ENCODE results near the gene BCL11A. TPM values are rescaled to one million over a fixed set of nuclear protein-coding genes. Genes with fewer than 3 reads are reported as not detected.
A peak's percentile ranks its signal among the peaks of the same experiment; 100 is the strongest.

The BCL11A gene
- total and polyA plus RNA-seq, 10 donors, result 41.1 to 121 (median 84.0) TPM

DNA sequence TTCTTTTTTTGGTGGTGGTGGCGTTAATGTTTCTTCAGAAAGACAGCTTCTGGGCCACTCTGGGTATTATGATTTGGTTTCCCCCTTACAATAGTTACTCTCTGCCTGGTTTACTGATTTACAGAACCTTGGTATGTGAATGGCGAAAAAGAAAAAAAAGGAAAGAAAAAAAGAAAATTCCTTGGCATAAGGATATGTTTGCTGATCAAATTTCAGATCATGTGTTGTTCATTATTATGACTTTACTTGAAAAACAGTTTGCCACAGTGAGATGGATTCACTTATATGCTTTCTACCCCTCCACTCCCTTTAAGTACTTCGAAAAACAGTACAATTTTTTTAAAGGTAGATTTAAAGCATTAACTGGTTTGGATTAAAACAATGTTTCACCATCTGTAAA lies 21.0 kb downstream of the BCL11A start:
- no peaks in the 10 kb centered on the region for H3K9me3 ChIP-seq
- no peak for TF ChIP-seq POLR2AphosphoS5 (IDR thresholded peaks at IDR 0.05)
- WGBS, 5 donors, result 77 to 86% (median 84%) methylated on average over 3 of the region's 3 CpGs
- peaks cover 0 to 4% (median 0%) of the 10 kb centered on the region in 6 donors for H3K36me3 ChIP-seq
- H3K27ac ChIP-seq, result peak overlapping the region in 4 of 8 donors; percentile 1 to 59 (median 48)
- H3K4me1 ChIP-seq, result peaks cover 2 to 99% (median 78%) of the 10 kb centered on the region in 6 donors
- DNase-seq, result no peak
- no peak overlapping the region for H3K4me3 ChIP-seq
- intact Hi-C loops (cut with DNase I; ENCODE audit: low total_unique reads), result no loop called here
- peaks cover 0 to 3% (median 0%) of the 10 kb centered on the region in 7 donors for H3K27me3 ChIP-seq (replicated peaks in 1 of 7)

DNA sequence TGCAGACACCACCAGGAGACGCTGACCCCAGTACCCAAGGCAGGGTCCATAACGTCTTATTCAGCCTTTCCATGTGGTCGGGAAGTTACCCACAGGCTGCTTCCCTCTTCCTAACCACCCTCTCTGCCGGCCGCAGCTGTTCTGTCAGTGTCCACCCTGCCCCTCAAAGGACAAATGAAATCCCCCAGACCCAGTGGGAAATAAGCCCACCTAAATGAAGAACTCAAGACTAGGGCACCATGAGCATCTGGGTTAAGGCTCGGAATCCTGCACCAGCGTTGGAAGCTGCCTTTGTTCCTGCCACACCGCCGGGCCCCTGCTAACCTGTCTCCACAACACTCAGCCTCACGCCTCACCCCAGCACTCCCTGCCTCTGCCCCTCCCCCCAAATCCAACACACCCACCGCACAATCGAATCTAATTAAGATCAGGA lies 21.7 kb downstream of the BCL11A start:
- intact Hi-C loops (cut with DNase I; ENCODE audit: low total_unique reads), result no loop called here
- H3K36me3 ChIP-seq, result peaks cover 0 to 7% (median 0%) of the 10 kb centered on the region in 6 donors
- peak overlapping the region in 4 of 8 donors; percentile 44 to 66 (median 56) for H3K27ac ChIP-seq
- H3K27me3 ChIP-seq (replicated peaks in 1 of 7), result peaks cover 0 to 3% (median 0%) of the 10 kb centered on the region in 7 donors
- H3K9me3 ChIP-seq, result no peaks in the 10 kb centered on the region
- H3K4me3 ChIP-seq, result peak overlapping the region in 1 of 8 donors; percentile 27
- WGBS, 5 donors, result 60 to 71% (median 67%) methylated on average over 12 of the region's 12 CpGs
- peaks cover 2 to 99% (median 81%) of the 10 kb centered on the region in 6 donors for H3K4me1 ChIP-seq
- TF ChIP-seq POLR2AphosphoS5 (IDR thresholded peaks at IDR 0.05), result no peak
- TF ChIP-seq, protein P1, sequence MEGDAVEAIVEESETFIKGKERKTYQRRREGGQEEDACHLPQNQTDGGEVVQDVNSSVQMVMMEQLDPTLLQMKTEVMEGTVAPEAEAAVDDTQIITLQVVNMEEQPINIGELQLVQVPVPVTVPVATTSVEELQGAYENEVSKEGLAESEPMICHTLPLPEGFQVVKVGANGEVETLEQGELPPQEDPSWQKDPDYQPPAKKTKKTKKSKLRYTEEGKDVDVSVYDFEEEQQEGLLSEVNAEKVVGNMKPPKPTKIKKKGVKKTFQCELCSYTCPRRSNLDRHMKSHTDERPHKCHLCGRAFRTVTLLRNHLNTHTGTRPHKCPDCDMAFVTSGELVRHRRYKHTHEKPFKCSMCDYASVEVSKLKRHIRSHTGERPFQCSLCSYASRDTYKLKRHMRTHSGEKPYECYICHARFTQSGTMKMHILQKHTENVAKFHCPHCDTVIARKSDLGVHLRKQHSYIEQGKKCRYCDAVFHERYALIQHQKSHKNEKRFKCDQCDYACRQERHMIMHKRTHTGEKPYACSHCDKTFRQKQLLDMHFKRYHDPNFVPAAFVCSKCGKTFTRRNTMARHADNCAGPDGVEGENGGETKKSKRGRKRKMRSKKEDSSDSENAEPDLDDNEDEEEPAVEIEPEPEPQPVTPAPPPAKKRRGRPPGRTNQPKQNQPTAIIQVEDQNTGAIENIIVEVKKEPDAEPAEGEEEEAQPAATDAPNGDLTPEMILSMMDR (IDR thresholded peaks at IDR 0.05 in 8 of 11, conservative IDR thresholded peaks at IDR 0.05 in 3 of 11), result no peak
- no peak for DNase-seq

DNA sequence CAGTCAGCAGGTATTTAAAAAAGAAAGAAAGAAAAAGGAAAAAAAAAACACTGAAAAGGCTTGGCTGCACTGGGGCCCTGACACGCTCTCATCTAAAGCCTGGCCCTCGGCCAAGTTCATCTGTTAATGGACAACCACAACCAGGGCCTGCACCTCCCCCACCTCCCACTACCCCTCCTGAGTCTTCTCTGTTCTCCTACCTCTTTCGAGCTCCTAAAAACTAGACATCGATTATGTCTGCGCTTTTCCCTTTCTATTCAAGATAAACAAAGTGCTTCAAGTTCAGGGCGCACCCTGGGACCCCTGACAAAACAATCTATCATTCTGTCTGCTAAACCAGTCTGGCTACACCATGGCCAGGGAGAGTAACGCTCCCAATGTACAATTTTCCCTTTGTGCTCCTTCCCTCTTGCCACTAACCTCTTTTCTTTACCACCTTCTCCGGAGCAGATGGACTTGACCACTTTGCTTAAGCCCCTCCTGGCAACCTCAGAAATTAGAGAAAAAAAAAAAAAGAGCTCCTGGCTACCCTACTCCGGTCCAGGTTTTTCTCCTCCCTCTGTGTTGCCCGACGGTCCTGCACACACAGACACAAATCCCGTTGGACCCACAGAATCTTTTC lies 22.7 kb downstream of the BCL11A start:
- H3K9me3 ChIP-seq, result no peaks in the 10 kb centered on the region
- WGBS, 5 donors, result 30 to 41% (median 34%) methylated on average over 12 of the region's 12 CpGs
- peak overlapping the region in 2 of 8 donors; percentile 3 to 18 for H3K4me3 ChIP-seq
- H3K27ac ChIP-seq, result peak overlapping the region in 4 of 8 donors; percentile 49 to 66 (median 56)
- peaks cover 0 to 3% (median 0%) of the 10 kb centered on the region in 7 donors for H3K27me3 ChIP-seq (replicated peaks in 1 of 7)
- H3K36me3 ChIP-seq, result peaks cover 0 to 7% (median 0%) of the 10 kb centered on the region in 6 donors
- intact Hi-C loops (cut with DNase I; ENCODE audit: low total_unique reads), result no loop called here
- TF ChIP-seq POLR2A (IDR thresholded peaks at IDR 0.05) (no peak), POLR2AphosphoS5 (IDR thresholded peaks at IDR 0.05) (peak in 1 of 3 donors; percentile 44)
- TF ChIP-seq, protein P1 (IDR thresholded peaks at IDR 0.05 in 8 of 11, conservative IDR thresholded peaks at IDR 0.05 in 3 of 11), result no peak
- H3K4me1 ChIP-seq, result peaks cover 2 to 99% (median 79%) of the 10 kb centered on the region in 6 donors
- DNase-seq, result no peak

DNA sequence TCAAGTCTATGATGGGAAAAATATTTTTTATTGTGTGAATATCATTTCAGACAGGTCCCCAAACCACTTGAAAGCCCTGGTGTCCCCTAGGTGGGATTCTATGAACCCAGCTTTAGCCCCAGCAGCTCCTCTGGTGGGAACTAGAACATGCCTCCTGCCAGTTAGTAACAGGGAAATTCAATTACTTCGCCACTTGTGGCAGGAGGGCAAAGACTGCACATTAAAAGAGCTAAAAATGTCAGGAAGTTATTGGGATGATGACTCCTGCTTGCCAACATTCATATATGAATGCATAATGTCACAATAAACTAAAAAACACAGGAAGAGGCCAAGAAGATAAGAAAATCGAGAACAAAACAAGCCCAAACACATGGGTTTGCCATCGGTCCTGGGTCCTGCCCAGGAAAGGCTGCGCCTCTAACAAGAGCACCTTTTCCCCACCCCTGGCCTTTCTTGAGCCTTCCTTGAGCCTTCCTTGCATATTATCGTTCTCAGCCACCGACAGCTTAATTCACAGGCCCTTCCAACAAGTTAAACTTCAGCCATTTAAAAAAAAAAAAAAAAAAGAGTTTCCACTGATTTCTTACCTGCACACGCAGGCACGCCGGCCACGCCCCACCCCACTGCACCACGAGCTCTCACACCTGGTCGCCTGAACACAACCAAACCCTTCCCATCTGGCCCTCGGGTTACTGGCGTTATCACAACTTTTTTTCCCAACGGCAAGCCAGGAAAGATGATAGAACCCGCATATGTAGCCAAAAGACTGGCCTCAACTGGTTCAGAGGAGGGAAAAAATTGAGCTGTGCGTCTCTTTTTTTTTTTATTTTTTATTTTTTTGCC lies 23.4 kb downstream of the BCL11A start:
- no peaks in the 10 kb centered on the region for H3K9me3 ChIP-seq
- H3K27ac ChIP-seq, result peak overlapping the region in 5 of 8 donors; percentile 6 to 66 (median 52)
- TF ChIP-seq POLR2A (IDR thresholded peaks at IDR 0.05), result no peak
- no peak for TF ChIP-seq POLR2AphosphoS5 (IDR thresholded peaks at IDR 0.05)
- TF ChIP-seq, protein P1 (IDR thresholded peaks at IDR 0.05 in 8 of 11, conservative IDR thresholded peaks at IDR 0.05 in 3 of 11), result no peak
- peaks cover 2 to 99% (median 76%) of the 10 kb centered on the region in 6 donors for H3K4me1 ChIP-seq
- peaks cover 0 to 7% (median 0%) of the 10 kb centered on the region in 6 donors for H3K36me3 ChIP-seq
- no peak for DNase-seq
- peak overlapping the region in 2 of 8 donors; percentile 3 to 18 for H3K4me3 ChIP-seq
- intact Hi-C loops (cut with DNase I; ENCODE audit: low total_unique reads), result no loop called here
- H3K27me3 ChIP-seq (replicated peaks in 1 of 7), result peaks cover 0 to 3% (median 0%) of the 10 kb centered on the region in 7 donors
- WGBS, 5 donors, result 46 to 57% (median 47%) methylated on average over 17 of the region's 17 CpGs
